ENCODE results near the gene LCLAT1. TPM values are rescaled to one million over a fixed set of nuclear protein-coding genes. Genes with fewer than 3 reads are reported as not detected.

Gene LCLAT1
- total RNA-seq, 1 donor from 2014 or later = 26.7 TPM

GRCh38 chr2:30615926-30616325, 168.9 kb downstream of the LCLAT1 start:
- Histone ChIP-seq H3K4me3 (ENCODE audit: low read depth, low read length) (no peak overlapping the region), H3K27me3 (ENCODE audit: control insufficient read depth, insufficient read depth, low read length) (no peaks in the 10 kb centered on the region), H3K36me3 (ENCODE audit: control insufficient read depth, insufficient read depth, low read length) (no peaks in the 10 kb centered on the region)
- TF ChIP-seq CTCF (IDR thresholded peaks at IDR 0.05; ENCODE audit: insufficient read depth, low read length, poor library complexity, severe bottlenecking) = no peak
- DNase-seq (ENCODE audit: low read depth) = no peak

GRCh38 chr2:30620102-30620501, 173.1 kb downstream of the LCLAT1 start:
- no peaks in the 10 kb centered on the region for H3K27me3 ChIP-seq (ENCODE audit: control insufficient read depth, insufficient read depth, low read length)
- H3K36me3 ChIP-seq (ENCODE audit: control insufficient read depth, insufficient read depth, low read length) = no peaks in the 10 kb centered on the region
- DNase-seq (ENCODE audit: low read depth) = no peak
- TF ChIP-seq CTCF (IDR thresholded peaks at IDR 0.05; ENCODE audit: insufficient read depth, low read length, poor library complexity, severe bottlenecking) = no peak
- no peak overlapping the region for H3K4me3 ChIP-seq (ENCODE audit: low read depth, low read length)

- Histone ChIP-seq H3K27me3 (ENCODE audit: control insufficient read depth, insufficient read depth, low read length) (no peaks in the 10 kb centered on the region), H3K4me3 (ENCODE audit: low read depth, low read length) (no peak overlapping the region), H3K36me3 (ENCODE audit: control insufficient read depth, insufficient read depth, low read length) (no peaks in the 10 kb centered on the region)
- no peak for TF ChIP-seq CTCF (IDR thresholded peaks at IDR 0.05; ENCODE audit: insufficient read depth, low read length, poor library complexity, severe bottlenecking)
- no peak for DNase-seq (ENCODE audit: low read depth)
Observed at GRCh38 chr2:30621836-30622235, 174.8 kb downstream of the LCLAT1 start.

GRCh38 chr2:30622452-30622851, 175.4 kb downstream of the LCLAT1 start:
- no peak for DNase-seq (ENCODE audit: low read depth)
- H3K36me3 ChIP-seq (ENCODE audit: control insufficient read depth, insufficient read depth, low read length) = no peaks in the 10 kb centered on the region
- TF ChIP-seq CTCF (IDR thresholded peaks at IDR 0.05; ENCODE audit: insufficient read depth, low read length, poor library complexity, severe bottlenecking) = no peak

GRCh38 chr2:30625276-30625675, 178.2 kb downstream of the LCLAT1 start:
- no peaks in the 10 kb centered on the region for H3K27me3 ChIP-seq (ENCODE audit: control insufficient read depth, insufficient read depth, low read length)
- no peak for DNase-seq (ENCODE audit: low read depth)
- no peak overlapping the region for H3K4me3 ChIP-seq (ENCODE audit: low read depth, low read length)
- no peaks in the 10 kb centered on the region for H3K36me3 ChIP-seq (ENCODE audit: control insufficient read depth, insufficient read depth, low read length)
- no peak for TF ChIP-seq CTCF (IDR thresholded peaks at IDR 0.05; ENCODE audit: insufficient read depth, low read length, poor library complexity, severe bottlenecking)

More at GRCh38 chr2:30622452-30622851, 175.4 kb downstream of the LCLAT1 start:
- no peaks in the 10 kb centered on the region for H3K27me3 ChIP-seq (ENCODE audit: control insufficient read depth, insufficient read depth, low read length)
- H3K4me3 ChIP-seq (ENCODE audit: low read depth, low read length) = no peak overlapping the region

GRCh38 chr2:30625701-30626100, 178.7 kb downstream of the LCLAT1 start:
- no peak for TF ChIP-seq CTCF (IDR thresholded peaks at IDR 0.05; ENCODE audit: insufficient read depth, low read length, poor library complexity, severe bottlenecking)
- no peak for DNase-seq (ENCODE audit: low read depth)
- Histone ChIP-seq H3K36me3 (ENCODE audit: control insufficient read depth, insufficient read depth, low read length) (no peaks in the 10 kb centered on the region), H3K4me3 (ENCODE audit: low read depth, low read length) (no peak overlapping the region), H3K27me3 (ENCODE audit: control insufficient read depth, insufficient read depth, low read length) (no peaks in the 10 kb centered on the region)
